ENCODE measurements around the gene ZMYM1.

Gene ZMYM1

GRCh38 chr1:35079003-35079930 lies at the start of gene ZMYM1:
Gene ZMYM1, plus strand, starts transcription at chr1:35079385. Its CDS starts 14,603 bp downstream, at chr1:35093988.
- peak; percentile 79 for DNase-seq (ENCODE audit: low spot score)
- TF ChIP-seq CTCF (IDR thresholded peaks at IDR 0.05; ENCODE audit: poor library complexity, severe bottlenecking): no peak

GRCh38 chr1:35029761-35030160 lies 49.4 kb upstream of the ZMYM1 start:
- Histone ChIP-seq H3K4me3 (ENCODE audit: severe bottlenecking) (no peak overlapping the region), H3K9me3 (ENCODE audit: severe bottlenecking) (no peaks in the 10 kb centered on the region), H3K27ac (ENCODE audit: poor library complexity, severe bottlenecking) (no peak overlapping the region), H3K36me3 (ENCODE audit: low read depth) (peaks cover 21% of the 10 kb centered on the region), H3K27me3 (ENCODE audit: insufficient read depth, poor library complexity, severe bottlenecking) (no peaks in the 10 kb centered on the region), H3K4me1 (ENCODE audit: insufficient read depth, poor library complexity, severe bottlenecking) (peaks cover 6% of the 10 kb centered on the region)
- no peak for DNase-seq (ENCODE audit: low spot score)
- ATAC-seq (ENCODE audit: low read depth): no peak
- no peak for TF ChIP-seq CTCF (IDR thresholded peaks at IDR 0.05; ENCODE audit: poor library complexity, severe bottlenecking)

More at GRCh38 chr1:35079003-35079930, at the start of gene ZMYM1:
- Histone ChIP-seq H3K36me3 (ENCODE audit: low read depth) (peaks cover 29% of the 10 kb centered on the region), H3K27ac (ENCODE audit: poor library complexity, severe bottlenecking) (peak within 1 kb of the TSS; percentile 60), H3K4me3 (ENCODE audit: severe bottlenecking) (peak within 1 kb of the TSS; percentile 58), H3K4me1 (ENCODE audit: insufficient read depth, poor library complexity, severe bottlenecking) (peaks cover 12% of the 10 kb centered on the region), H3K27me3 (ENCODE audit: insufficient read depth, poor library complexity, severe bottlenecking) (no peaks in the 10 kb centered on the region), H3K9me3 (ENCODE audit: severe bottlenecking) (no peaks in the 10 kb centered on the region)
- ATAC-seq (ENCODE audit: low read depth): peak; percentile 91

- no peaks in the 10 kb centered on the region for H3K27me3 ChIP-seq (ENCODE audit: insufficient read depth, poor library complexity, severe bottlenecking)
- peaks cover 6% of the 10 kb centered on the region for H3K4me1 ChIP-seq (ENCODE audit: insufficient read depth, poor library complexity, severe bottlenecking)
- ATAC-seq (ENCODE audit: low read depth) (no peak), DNase-seq (ENCODE audit: low spot score) (no peak)
- H3K27ac ChIP-seq (ENCODE audit: poor library complexity, severe bottlenecking): peak overlapping the region; percentile 86
- peak overlapping the region; percentile 67 for H3K4me3 ChIP-seq (ENCODE audit: severe bottlenecking)
- no peaks in the 10 kb centered on the region for H3K9me3 ChIP-seq (ENCODE audit: severe bottlenecking)
- peaks cover 21% of the 10 kb centered on the region for H3K36me3 ChIP-seq (ENCODE audit: low read depth)
- no peak for TF ChIP-seq CTCF (IDR thresholded peaks at IDR 0.05; ENCODE audit: poor library complexity, severe bottlenecking)
Observed at GRCh38 chr1:35030338-35030737, 48.8 kb upstream of the ZMYM1 start.

GRCh38 chr1:35030756-35031446 lies 48.3 kb upstream of the ZMYM1 start:
- peaks cover 20% of the 10 kb centered on the region for H3K36me3 ChIP-seq (ENCODE audit: low read depth)
- no peaks in the 10 kb centered on the region for H3K9me3 ChIP-seq (ENCODE audit: severe bottlenecking)
- peak overlapping the region; percentile 67 for H3K4me3 ChIP-seq (ENCODE audit: severe bottlenecking)
- H3K4me1 ChIP-seq (ENCODE audit: insufficient read depth, poor library complexity, severe bottlenecking): peaks cover 6% of the 10 kb centered on the region
- peak; percentile 50 for ATAC-seq (ENCODE audit: low read depth)
- DNase-seq (ENCODE audit: low spot score): no peak
- H3K27me3 ChIP-seq (ENCODE audit: insufficient read depth, poor library complexity, severe bottlenecking): no peaks in the 10 kb centered on the region
- H3K27ac ChIP-seq (ENCODE audit: poor library complexity, severe bottlenecking): peak overlapping the region; percentile 86
- no peak for TF ChIP-seq CTCF (IDR thresholded peaks at IDR 0.05; ENCODE audit: poor library complexity, severe bottlenecking)
